HG03575 (cell line): ENCODE data around the gene MMAB.

Experiments
- ATAC-seq: cut with Tn5 transposase; IDR thresholded peaks from one replicate; pipeline ENCODE4 v1.9.1; 2021; ENCODE audit not compliant: unreplicated experiment, insufficient number of reproducible peaks, low FRiP score; ENCODE audit errors: extremely low read depth

Gene MMAB

DNA sequence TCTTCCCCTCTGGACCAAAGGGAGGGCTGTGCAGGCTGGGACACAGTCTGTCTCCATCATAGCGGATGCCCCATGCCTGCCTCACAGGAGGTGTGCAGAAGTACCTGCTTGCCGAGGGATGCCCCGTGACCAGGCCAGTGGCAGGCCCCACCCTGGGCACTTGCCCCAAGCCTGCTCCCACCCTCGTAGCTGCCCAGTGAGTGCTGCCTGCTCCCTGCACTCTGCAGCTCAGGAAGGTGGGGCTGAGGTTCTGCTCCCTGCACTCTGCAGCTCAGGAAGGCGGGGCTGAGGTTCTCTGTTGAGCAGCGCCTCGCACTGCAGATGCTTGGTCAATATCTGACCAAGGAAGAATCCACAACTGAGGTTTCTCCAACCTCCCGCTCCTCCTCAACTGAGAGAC lies 6.9 kb downstream of the MMAB start:
- ATAC-seq = no peak

DNA sequence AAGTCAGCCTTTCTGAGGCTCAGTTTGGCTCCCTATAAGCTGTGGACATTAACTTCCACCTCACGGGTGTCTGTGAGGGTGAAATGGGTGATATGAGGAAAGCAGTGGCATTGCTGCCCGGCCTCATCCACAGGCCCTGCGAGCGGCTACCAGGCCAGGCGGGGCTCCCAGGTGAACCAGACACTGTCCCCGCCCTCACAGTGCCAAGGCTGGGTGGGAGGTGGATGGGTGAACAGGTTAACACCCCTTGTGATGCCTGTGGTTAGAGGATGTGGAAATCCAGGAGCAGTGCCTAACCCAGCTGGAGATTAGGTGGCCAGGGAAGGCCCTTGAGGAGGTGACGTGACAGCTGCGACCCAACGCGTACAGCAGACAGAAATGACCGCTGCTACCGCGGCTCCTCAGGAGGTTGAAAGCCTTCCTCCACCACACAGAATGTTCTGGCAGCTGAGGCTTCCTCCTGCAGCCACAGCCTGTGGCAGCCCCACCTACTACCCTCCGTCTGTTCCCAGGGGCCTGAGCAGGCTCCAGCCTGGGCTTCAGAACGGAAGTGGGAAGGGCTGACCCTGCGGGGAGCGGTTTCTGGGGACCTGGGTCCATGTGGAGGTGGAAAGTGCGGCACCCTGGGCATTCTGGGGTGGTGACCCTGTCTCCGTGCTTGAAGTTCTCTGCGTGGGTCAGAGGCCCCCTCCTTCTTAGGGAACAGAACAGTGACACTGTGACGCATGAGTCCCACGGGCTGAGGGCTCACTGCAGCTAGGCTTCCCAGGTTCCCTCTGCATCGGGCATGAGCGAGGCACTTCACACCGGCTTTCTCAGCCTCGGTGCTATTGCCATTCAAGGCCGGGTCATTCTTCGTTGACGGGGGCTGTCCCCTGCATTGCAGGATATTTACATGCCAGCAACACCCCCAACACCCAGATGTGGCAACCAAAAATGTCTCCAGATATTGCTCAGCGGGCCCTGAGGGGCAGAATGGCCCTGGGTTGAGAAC lies 9.7 kb downstream of the MMAB start:
- no peak for ATAC-seq

DNA sequence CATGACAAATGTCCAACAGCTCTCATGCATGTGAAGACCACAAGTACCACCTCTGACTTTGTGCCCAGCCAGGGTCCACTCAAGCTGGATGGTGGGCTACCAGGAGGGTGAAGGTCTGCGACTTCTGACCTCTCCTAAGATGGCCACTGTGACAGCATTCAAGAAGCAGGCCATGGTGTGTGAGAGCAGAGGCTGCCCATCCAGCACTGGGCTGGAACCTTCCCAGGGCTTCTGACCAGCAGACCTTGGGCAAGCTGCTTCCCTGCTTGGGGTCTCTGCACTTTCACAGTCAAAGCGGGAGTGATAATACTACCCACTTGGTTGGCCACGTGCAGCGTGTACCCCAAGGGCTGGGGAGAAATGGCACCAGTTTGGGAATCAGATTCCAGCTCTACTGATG lies 10.4 kb downstream of the MMAB start:
- no peak for ATAC-seq

DNA sequence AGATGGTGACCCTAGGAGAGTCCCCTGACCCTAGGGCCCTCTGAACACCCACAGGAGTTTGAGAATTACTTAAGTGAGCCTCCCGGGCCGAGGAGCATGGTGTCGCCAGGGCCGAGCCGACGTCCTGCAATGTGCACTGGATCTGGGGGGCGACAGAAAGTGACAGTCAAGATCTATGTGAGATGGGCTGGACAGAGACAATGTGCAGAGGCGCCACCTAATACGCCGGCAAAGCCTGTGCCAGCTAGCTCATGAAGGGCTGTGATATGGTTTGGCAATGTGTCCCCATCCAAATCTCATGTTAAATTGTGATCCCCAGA lies 11.6 kb downstream of the MMAB start:
- no peak for ATAC-seq

DNA sequence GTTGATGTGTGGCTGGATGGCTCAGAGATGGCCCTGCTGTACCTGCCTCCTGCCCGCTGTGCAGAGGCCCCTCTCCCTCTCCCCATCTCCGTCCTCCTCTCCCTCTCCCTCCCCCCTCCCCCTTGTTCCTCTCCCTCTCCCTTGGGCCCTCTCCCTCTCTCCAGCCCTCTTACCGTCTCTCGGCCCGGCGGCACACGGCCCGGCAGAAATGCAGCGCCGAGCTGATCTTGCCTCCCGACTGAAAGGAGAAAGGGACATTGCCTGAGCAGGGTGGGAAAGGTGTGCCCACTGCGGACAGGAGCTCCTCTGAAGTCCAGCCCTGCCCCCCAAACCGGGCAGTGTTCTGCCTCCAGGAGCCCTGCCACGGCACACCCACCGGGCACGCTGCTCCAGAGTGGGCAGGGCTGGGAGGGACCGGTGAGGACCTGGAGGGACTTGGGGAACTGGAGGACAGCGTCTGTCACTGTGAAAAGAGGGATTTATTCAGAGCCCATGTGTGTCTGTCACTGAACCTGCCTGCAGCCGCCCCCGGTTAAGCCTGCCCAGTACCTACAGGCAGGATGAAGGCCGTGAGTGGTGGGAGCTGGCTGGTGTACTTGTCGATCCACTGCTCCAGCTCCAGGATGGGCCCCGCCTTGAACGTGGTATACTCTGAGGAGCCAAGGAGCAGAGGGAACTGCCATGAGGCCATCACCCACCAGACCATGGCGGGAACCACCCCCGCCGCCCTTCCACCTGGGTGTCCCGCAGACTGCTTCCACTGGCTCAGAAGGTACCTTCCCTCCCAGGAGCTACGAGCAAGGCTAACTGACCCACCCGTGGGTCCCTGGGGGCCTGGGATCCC lies 12.2 kb downstream of the MMAB start:
- ATAC-seq = no peak

DNA sequence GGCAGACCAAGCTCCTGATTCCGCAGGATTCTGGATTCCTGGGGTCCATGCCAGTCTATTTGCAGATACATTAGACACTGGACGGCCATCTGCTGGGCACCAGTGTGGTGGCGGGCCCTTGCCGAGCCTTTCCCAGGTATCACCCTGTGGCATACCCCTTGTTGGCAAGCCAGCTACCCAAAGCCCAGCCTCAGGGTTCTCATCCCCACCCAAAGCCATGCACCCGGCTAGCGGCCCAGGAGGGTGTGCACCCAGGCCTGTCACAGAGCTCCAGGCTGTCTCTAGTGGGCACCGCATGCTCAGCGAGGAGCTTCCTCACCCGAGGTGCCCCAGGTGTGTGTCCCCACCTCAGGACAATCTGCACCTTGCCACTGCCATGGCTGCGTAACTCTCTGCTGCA lies 13.7 kb downstream of the MMAB start:
- ATAC-seq = no peak

DNA sequence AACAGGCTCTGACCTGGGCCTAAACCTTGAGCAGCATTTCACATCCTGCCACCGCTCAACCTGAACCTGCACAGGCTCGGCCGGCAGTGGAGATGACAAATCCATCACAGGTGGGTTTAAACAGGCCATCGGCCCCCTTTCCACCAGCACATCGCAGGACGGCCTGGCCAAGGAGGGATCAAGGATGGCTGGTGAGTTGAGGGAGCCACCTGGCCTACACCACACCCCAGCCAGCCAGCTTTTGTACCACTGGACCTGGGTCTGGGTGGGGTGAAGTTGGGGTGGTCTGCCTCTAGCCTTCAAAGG lies 14.2 kb downstream of the MMAB start:
- ATAC-seq = no peak

DNA sequence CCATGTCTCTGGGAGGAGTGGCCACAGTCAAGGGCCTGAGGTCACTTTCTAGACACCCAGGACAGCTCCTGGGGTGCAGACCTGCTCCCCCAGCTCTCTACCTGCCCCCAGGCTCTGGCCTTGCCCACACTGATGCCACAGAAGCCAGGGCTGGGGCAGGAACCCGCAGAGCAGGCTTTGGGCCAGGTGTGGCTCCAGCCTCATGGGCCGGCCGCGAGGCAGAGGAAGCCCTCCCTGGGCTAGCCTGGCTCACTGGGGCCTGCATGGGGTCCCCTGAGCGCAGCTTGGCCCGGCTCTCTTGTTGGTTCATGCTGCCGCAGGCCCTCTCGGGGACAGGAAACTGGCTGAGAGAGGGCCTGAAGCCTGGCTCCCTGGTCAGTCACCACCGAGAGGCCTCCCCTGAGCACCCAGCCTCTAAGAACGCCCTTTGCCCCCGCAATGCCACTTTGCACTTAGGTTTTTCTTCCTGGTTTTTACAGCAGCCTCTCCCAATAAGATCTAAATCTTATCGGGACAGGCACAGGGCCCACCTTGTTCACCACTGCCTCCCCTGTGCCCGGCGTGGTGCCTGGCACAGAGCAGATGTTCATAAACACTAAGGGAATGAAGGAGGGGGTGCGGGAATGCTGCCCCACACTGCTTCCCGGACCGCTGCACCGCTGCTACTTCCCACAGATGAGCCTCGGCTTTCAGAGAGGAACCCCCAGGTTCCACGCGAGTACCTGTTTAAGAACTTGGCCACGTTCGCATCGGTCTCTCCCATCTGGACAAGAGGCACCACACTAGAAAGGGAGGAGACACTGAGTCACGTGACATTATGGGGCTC lies 14.7 kb downstream of the MMAB start:
- no peak for ATAC-seq

DNA sequence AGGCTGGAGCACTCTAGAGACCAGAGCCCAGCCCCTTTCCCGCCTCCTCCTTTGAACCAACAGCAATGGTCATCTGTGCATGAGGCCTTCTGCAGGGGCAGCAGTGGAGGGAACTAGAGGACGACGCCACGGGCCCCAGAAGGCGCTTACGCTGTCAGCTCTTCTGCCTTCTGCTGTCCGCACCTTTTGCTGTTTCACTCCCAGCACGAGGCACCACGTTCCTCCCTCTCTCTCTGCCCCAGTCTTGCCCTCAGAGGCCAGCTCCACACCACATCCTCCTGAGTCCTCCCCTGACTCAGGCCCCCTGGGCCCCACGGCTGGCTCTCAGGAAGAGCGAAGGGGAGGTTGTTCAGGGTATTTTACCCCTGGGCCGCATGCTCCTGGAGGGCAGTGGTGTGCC lies 15.5 kb downstream of the MMAB start:
- ATAC-seq = no peak

DNA sequence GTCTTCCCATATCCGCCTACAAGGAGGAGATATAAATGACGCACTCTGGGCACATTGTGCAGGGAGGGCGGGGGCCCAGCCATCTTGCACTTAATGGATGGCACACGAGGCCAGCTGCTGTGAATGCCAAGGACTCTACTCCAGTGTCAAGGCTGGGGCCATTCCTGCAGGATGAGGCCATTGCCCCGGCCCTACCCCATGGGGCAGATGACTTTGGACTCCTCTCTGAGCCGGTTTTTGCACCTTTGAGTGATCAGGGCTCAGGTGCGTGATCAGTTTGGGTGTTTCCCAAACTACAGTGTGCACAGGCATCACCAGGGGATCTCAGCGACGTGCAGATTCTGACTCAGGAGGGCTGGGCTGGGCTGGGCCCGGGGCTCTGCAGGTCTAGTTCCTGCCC lies 16.1 kb downstream of the MMAB start:
- ATAC-seq = no peak

DNA sequence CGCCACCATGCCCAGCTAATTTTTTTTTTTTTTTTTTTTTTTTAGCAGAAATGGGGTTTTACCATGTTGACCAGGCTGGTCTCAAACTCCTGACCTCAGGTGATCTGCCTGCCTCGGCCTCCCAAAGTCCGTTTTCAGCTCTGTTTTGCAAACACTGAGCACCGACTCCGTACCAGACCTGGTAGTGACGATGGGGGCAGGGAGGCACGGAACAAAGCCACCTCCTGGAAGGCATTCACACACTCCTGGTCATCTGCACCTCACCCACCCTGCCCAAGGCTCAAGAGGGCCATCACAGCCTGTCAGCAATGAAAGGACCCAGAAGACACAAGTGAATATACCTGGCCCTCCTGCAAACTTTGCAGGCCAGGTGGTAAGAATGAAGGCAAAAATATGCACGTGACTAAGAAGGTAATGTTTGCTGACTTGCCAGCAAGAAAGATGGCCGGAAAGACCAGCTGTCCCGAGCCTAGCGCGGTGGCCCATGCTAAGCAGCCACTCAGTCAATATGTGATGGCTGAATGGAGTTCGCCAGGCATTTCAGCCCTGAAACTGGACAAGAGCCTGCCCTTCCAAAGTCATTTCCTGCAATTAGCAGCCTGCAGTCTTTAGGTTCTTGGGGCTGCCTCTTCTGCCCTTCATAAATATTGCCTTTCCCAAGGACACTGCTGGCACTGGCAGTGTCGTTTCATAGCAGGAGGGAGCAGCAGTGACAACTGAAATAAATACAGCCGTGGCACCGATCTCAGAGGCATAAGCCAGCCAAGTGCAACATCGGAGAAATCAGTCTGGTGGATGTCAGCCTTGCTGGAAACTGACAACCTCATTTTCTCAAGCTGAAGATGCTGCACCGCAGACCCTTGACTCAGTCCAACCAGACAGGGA lies 17.6 kb downstream of the MMAB start:
- ATAC-seq = no peak

DNA sequence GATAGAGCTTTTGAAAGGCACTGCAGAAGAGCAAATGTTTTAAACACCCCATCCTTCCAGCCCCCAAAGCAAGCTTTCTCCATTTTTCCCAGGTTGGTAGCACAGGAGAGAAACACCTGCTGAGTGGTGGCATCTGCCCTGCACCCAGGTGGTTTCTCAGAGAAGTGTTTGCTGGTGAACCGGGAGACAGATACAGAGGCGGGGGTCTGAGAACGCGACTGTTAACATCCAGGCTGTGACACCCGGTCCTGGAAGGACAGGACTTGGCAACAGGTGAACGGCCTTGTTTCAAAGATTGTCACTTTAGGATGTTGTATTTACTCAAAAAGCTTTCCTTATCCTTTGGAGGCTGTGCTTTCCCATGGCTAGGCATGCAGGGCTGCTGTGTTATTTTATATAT lies 18.5 kb downstream of the MMAB start:
- no peak for ATAC-seq

DNA sequence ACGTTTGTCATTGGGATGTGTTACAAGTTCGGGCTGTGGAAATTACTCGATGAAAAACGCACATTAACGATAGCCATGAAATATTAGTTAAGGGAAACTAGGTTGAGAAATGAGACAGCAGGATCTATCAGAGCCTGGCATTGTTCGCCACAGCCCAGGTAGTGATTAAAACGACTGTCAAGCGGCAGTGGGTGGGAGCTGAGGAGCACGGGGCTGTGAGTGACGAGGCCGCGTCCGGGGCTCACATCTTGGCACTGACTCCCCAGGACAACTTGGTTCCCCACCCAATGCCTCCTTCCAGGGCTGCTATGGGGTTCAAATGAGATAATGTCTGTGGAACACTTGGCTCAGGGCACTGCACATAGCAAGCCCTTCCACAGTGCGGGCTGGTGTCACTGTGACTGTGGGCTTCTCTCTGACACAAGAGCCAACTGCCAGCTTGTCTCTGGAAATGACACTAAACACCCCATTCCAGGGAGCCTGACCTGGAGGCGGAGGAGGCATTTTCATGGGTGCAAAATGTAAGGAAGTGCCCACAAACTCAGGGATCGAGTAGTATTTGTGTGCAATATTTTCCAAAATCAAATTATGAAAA lies 19.3 kb downstream of the MMAB start:
- no peak for ATAC-seq

DNA sequence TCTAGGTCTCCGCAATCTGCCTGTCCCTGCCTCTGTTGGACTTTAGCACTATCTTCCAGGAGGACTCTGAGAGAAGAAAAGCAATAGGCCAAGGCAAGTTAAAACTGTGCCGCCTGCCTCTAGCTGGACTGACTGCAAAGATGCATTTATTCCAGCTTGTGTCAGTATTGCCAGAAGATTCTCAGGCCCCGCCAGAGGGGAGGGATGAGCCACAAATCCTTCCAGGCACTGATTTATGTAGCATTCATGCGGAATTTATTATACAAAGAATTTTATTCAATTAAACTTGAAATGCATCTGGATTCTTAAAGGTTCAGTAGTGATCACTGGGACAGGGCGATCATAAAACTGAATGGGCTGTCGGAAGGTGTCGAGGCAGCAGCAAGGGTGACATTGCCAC lies 19.8 kb downstream of the MMAB start:
- ATAC-seq = no peak

DNA sequence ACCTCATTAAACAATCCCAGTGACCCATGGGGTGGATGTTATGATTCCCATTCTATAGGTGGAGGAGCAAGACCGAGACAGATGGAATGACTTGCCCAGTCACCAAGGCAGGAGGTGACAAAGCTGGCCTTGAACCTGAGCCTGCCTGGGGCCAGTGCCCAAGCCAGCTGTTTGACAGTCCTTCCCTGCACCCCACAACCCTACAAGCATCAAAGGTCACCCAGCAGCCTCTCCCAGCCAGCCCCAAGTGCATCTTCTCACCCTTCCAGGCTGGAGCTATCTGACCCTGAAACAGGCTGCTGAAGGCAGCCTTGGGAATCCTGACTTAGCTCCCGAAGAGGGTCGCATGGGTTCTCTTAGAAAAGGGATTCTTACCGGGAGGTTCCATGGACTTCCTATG lies 20.3 kb downstream of the MMAB start:
- no peak for ATAC-seq

DNA sequence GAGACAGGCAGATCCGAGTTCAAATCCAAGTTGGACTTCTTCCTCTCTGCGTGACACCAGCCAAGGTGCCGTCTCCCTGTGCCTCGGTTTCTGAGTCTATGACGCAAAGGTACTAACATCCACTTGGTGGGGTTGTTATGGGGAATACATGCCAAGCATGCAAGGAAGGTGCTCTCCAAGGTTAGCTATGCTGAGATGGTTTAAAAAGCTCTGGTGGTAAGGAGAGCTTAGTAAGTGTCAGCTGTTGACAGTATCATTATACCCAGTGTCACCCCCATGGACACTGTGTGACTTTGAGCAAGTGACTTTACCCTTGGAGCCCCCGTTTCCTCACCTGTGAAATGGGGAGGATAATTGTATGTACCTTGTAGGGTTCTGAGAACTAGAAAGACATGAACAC lies 22.2 kb downstream of the MMAB start:
- ATAC-seq = no peak

DNA sequence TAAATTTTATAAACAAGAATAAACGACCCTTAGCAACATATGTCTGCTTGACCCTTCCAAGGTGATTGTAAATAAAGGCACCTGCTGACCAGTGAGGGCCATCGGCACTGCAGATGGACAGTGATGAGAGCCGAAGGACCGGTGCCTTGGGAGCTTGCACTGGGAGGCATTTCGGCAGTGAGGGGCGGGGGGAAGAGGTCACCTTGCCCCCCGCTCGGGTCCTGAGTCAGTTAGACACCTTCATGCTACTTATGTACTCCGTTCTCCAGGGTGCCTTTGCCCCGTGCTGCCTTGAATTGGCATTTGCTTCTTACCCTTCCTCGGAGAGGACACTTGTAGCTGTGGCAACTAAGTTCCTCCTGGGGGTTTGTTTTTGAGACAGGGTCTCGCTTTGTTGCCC lies 23.0 kb downstream of the MMAB start:
- no peak for ATAC-seq

DNA sequence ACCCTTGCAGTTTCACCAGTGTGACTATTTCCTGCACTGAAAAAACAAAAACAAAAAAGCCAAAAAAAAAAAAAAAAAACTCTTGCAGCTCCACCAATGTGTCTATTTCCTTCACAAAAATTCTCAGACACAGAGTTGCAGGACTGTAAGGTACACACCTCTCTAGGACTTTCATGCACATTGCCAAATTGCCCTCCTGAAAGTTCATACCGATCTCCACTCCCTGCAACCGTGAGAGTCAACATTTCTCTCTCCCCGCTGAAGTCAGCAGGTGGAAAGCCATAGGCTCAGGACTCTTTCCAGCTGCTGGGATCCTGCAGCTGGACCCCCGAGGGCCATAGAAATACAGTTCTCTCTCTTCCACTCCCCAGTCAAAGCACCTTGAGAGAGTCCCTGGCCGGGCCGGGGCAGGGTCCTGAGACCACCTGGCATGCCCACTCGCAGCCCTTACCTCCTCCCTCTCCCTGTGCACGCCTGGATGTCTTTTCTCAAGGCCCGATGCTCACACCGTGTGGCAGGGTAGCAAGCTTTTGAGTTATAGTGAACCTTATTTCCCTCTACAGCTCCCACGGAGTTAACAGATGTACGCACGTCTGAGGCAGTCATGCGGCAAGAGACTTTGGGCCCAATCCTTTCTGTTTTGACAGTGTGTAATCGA lies 23.6 kb downstream of the MMAB start:
- ATAC-seq = no peak
